B cell (primary cell): ENCODE data around the gene RNF212.

ENCODE experiments used
- EZH2 ChIP-seq: IDR thresholded peaks from 2 replicates; pipeline ENCODE4 v1.6.1; 2012; ENCODE audit warnings: borderline replicate concordance, low read depth, mild to moderate bottlenecking, moderate library complexity, low read length; ENCODE audit not compliant: insufficient read depth, poor library complexity, severe bottlenecking
- TF ChIP-seq, protein P1 (sequence below): fragments of 200-600 bp; IDR thresholded peaks from one replicate; pipeline ENCODE4 v1.8.0; 2022; ENCODE audit warnings: antibody characterized with exemption, mild to moderate bottlenecking

- TF ChIP-seq, protein P1, sequence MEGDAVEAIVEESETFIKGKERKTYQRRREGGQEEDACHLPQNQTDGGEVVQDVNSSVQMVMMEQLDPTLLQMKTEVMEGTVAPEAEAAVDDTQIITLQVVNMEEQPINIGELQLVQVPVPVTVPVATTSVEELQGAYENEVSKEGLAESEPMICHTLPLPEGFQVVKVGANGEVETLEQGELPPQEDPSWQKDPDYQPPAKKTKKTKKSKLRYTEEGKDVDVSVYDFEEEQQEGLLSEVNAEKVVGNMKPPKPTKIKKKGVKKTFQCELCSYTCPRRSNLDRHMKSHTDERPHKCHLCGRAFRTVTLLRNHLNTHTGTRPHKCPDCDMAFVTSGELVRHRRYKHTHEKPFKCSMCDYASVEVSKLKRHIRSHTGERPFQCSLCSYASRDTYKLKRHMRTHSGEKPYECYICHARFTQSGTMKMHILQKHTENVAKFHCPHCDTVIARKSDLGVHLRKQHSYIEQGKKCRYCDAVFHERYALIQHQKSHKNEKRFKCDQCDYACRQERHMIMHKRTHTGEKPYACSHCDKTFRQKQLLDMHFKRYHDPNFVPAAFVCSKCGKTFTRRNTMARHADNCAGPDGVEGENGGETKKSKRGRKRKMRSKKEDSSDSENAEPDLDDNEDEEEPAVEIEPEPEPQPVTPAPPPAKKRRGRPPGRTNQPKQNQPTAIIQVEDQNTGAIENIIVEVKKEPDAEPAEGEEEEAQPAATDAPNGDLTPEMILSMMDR = no peak
- no peak for TF ChIP-seq EZH2
These were observed 73.6 kb downstream of the RNF212 start for GRCh38 chr4:1039493-1040343.
